Muscle of arm (tissue), 12 donors: ENCODE data around the gene MOSPD2. TPM values are rescaled to one million over a fixed set of nuclear protein-coding genes. Genes with fewer than 3 reads are reported as not detected.
A peak's percentile ranks its signal among the peaks of the same experiment; 100 is the strongest.

Experiments
- DNase-seq: peaks from one replicate; pipeline ENCODE4 v3.0.0-alpha.2; 2013
- polyA plus RNA-seq, 12 donors: library from polyadenylated mRNA; unstranded; fragments of 120-200 nt; gene quantifications; one replicate each; pipeline ENCODE4 v1.2.1, GENCODE V29; 2013; ENCODE audit not compliant: insufficient read length in 12 of 12

MOSPD2 gene
- polyA plus RNA-seq, 12 donors: 7.2 to 26.9 (median 10.6) TPM; not detected in 1

DNA sequence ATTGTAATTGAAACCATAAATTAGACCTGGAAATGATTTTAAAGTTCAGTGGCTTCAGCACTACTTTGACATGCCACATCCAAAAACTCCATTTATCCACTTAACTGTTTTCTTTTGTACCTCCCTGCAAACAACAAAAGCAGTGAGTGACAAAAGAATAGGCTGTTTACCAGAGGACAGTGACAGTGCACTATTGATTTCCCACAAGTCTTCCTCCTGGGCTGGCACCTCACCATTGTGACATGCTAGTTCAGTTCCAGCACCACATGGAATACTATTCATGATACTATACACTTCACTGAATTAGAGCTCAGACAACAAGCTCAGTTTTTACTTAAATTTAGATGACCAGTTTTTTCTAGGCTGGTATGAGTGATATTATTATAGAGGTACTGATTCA, 29.3 kb downstream of the MOSPD2 start:
- DNase-seq: no peak

DNA sequence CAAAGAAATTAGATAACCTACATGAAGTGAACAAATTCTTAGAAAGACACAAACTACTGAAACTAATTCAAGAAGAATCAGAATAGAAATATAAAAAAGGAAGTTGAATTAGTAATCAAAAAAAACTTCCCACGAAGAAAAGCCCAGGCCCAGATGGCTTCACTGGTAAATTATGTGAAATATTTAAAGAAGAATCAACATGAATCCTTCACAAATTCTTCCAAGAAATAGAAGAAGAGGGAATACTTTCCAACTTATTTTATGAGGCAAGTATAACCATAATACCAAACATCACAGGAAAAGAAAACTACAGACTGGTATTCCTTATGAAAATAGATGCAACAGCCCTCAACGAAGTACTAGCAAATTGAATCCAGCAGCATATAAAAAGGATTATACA, 30.7 kb downstream of the MOSPD2 start:
- DNase-seq: no peak

DNA sequence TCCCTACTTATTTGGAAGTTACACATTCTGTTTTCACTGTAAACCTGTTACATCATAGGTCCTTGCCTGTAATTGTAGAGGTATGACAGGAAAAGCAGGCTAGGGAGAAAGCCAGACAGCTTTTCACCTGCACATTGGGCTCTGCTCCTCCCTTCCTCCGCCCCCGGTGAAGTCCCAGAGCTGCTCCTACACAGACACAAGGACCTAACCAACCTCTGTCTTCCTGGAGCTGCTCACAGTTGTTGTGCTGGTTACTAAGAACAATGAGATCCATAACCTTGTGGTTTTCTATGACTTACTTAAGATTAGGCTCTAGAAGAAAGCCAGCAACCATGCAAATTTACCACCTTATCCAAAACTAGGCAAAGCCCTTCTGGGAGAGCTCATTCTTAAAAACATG, 40.0 kb downstream of the MOSPD2 start:
- DNase-seq: no peak

DNA sequence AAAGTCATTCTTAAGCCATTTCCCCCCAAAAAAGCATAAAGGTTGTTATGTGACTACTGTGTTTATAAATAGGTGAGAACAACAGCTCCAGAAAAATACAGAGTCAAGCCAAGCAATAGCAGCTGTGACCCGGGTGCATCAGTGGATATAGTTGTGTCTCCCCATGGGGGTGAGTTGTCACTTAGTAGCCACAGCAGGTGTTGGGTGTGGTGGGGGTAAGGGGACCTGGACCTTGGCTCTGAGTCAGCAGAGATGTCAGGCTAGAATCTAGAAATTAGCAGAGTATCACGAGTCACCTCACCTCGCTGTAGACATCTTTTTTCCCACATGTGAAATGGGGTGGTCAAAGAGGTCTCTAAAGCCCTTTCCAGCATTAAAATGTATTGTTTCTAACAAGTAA, 42.4 kb downstream of the MOSPD2 start:
- no peak for DNase-seq

DNA sequence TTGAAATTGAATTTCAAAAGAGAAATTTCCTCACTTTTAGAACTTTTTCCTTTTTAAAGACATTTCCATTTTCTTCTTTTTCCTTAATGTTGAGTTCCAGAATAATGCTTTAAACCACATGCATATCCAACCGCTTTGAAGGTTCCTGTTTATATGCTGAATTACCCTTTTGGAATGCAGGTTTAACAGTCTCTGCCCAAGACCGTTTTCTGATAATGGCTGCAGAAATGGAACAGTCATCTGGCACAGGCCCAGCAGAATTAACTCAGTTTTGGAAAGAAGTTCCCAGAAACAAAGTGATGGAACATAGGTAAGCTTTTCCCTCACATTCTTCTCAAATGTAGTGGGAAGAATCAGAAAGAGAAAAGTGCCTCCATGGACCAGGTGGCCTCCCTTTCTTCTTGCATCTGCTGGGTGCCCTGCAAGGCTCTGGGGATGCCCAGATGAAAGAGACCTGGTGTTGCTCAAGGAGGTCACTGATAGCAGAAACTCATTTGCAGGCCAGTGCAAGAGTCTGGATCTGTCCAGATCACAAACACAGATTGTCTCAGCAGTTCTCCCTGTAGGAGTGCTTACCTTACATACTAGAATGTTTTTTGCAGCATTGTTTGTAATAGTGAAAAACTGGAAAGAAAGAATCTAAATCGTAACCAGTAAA, 42.9 kb downstream of the MOSPD2 start:
- no peak for DNase-seq

DNA sequence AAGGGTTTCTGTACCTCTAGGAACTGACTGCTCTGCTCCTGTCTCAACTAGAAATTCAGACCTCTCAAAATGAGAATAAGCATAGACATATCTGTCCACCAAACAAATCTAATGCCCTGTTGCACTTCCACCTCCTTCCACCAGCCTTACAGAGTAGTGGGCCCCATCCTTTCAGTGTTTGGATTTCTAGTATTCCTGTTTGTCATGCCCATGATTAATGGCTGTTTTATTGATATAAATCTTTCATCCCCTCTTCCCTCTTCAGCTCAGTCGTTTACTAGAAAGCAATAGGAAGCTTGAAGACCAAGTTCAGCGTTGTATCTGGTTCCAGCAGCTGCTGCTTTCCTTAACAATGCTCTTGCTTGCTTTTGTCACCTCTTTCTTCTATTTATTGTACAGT, 46.2 kb downstream of the MOSPD2 start:
- DNase-seq: no peak

DNA sequence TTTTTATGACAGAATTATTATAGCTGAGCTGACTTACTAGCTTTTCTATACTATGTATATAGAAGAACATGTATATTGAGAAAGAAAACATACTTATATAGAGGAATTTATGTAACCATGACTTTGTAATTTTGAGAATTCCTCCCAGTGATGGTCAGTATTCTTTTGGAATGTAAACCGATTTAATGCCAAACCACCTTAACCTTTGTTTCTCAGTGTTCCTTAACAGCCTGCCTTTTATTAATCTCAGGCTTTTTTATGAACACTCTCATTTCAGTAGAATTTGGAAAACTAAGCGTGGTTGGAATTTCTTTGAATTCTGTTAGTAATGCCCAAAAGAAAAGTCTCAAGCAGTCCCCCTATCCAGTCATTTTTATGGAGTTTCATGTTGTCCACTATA, 47.0 kb downstream of the MOSPD2 start:
- DNase-seq: no peak

DNA sequence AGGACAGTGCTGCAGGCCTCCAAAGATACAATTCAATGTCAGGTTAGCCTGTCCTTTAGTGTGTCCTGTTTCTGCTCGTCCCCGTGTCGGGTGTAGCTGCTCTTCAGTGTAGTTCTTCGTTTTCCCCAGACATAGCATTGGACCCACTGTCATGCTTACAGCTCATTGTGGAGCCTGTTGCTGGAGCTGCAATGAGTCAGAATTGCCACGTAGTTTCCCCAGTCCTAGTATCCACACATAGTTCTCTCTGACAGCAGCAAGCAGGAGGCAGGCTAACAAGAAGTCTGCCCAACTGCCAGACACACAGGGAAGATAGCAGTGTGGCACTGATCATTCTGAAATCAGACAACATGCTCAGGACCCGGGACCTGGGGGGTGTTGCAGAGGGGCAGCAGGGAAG, 49.2 kb downstream of the MOSPD2 start:
- DNase-seq: no peak

DNA sequence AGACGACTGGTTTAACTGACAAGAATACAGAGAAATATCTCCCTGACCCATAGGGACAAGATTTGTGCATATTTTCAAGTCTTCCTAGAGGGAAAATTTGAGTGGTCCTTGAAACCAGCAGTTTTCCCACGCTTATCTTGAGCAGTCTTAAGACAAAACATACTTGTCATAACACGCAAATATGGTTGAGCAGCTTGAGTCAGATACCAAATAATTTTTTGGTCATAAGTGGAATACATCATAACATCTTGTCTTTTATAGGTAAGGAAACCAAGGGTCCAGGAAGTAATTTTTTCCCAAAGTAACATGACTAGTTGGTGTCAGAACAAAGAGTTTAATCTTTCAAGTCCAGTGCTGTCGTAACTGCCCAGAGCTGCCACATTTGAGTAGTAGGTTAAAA, 50.5 kb downstream of the MOSPD2 start:
- no peak for DNase-seq

DNA sequence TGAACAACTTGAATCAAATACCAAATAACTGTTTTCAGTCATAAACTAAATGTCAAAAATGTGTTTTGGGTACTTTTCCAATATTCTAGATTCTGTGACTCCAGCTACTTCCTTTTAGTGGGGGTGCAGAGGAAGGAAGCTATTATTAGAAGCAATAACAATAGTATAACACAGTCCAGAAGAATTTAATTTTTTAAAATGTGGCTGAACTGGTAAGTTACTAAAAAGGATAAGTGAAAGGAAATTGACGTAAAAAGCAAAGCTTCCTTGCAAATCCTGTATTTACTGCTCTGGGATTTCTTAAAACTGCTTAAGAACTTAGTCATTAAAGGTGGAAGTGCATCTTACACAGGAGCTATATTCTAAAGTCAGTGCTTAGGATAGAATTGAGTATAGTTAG, 53.2 kb downstream of the MOSPD2 start:
- DNase-seq: no peak

DNA sequence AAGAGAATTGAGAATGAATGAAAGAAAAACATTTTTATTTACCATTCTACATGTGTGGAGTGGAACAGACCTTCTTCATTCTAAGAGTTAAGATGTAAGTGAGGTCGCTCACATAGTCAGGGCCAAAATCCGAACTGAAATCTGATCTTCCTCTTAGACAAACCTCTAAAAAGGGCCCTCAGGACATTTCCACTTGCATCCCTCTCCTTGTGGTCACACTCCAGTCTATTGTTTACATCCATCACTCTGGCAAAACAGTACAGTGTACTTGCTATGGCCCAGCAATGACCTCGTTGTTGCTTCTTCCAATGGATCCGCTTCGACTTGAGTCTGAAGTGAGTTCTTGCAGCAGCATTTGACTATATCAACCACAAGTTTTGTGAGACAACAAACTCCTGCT, 54.2 kb downstream of the MOSPD2 start:
- peak; percentile 39 for DNase-seq

DNA sequence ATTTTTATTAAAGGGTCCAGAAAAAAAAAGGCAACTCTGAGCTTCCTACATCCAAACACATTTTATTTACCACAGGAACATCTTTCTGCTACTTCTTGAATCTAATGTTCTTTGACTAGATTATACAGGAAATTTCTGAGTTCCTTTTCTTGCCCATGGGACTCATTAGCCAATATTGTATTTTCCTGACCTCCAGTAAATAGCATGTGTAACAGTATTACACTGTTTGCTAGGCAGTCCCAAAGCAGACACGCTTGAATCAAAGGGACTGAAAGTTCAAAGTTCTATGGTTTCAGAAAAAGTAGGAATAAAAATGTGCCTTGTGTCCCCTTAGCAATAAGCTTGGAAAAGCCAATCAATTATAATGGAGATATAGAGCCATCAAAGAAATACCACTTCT, 57.4 kb downstream of the MOSPD2 start:
- DNase-seq: no peak

DNA sequence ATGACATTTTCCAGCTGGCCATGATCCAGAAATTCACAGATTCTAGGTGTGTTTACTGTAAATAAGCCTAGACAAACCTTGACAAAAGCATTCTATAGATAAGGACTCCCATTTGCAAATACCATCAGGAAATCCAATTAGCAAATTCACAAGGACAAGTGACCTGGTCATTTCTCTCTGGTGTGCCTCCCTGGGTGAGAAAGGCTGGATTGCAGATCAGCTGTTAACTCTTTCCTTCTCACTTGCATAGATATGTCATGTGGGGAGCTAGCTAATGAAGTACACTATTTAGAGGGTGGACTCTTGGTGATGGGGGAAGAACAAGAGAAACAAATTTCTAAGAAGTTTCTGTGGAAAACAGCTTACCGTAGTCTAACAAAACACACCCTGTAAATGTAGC, 58.9 kb downstream of the MOSPD2 start:
- DNase-seq: no peak

DNA sequence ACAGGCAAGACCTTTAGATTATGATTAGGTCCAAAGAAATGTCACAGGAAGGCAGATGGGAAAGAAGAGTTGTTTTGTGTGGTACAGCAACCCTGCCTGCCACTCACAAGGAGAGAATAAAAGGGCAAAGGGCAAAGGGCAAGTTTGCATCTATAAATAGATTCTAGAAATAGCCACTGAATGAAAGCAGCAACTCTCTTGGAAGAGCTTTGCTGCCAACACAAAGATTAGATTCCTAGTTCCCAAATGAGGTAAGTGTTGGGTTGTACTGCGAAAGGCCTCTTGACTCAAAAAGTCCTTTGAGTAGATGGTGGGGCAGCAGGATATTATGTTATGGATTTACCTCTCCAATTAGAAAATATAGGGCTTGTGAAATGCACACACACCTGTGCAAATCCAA, 61.2 kb downstream of the MOSPD2 start:
- DNase-seq: no peak

DNA sequence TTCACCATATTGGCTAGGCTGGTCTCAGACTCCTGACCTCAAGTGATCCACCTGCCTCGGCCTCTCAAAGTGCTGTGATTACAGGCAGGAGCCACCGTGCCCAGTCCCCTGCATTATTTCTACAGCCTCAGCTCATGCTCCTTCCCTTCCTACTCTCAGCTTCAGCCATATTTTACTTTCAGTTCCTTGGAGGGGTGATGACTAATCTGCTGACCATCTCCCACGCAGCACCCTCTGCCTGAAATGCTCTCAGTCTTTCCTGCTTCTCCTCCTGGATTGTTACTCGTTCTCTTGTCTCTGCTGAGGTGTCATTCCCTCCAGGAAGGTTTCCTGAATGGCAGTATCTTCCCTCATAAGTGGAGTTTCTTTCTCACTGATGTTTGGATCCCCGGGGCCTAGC, 63.3 kb downstream of the MOSPD2 start:
- no peak for DNase-seq

DNA sequence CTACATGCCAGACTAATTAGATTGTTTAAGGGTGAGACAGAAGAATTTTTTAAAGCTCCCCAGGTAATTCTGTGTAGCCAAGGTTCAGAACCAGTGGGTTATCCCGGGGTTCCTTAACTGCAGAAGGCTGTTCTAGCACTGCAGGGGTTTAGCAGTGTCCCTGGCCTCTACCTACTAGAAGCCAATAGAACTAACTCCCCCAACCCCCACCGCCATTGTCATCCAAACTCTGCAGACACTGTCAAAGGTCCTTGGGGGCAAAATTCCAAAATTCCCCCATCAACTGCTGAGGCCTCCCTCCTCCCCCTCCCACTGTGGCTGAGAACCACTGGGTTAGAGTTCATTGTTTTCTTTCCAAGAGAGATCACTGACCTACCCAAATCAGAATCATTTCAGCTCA, 66.4 kb downstream of the MOSPD2 start:
- no peak for DNase-seq

DNA sequence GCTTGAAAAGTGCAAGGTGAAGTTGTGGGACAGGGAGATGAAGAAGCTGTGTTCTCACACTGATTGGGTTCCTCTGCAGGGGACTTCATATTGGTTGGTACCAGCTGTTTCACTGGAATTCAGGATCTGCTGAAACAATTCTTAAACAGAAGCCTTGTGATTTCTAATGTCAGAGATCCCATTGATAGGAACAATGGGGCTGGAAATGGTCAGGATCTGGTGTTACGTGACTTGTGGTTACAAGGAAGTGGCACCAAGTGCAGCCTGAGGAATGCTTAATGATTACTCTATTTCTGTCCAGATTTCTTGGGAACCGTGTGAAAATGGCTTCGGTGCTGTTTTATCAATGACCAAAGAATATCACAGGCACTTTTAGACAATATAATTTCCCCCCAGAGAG, 68.1 kb downstream of the MOSPD2 start:
- DNase-seq: no peak

DNA sequence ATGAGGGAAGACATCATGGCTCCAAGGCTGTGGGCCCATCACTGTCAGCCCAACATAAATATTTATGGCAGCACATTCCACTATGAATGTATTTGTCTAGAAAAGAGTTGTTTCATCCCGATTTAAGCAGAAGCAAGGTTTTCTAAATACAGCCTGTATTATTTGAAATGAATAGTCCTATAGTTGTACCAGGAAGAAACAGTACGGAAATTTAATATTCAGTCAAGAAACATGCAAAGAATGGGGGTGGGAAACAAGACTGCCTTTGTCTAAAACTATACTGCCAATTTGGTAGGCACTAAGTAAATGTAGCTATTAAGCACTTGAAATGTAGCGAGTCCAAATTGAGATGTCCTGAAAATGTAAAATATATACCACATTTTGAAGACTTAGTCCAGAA, 69.1 kb downstream of the MOSPD2 start:
- no peak for DNase-seq

DNA sequence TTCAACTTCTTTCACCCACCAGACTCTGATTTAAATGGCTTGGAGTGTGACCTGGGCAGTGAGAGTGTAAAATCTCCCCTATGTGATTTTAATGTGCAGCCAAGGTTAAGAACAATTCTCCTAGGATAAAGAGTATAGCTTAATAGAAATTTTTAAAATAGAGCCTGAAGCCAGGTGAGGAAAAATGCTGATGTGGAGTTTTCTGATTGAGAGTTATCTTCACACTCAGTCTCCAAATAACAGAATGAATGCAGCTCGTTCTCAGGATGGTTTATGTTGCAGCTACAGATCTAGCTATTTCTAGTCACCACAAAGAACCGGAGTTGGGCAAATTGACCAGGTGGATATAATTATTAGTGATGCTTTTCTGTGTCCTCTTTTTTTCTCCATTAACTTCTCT, 70.7 kb downstream of the MOSPD2 start:
- DNase-seq: no peak

DNA sequence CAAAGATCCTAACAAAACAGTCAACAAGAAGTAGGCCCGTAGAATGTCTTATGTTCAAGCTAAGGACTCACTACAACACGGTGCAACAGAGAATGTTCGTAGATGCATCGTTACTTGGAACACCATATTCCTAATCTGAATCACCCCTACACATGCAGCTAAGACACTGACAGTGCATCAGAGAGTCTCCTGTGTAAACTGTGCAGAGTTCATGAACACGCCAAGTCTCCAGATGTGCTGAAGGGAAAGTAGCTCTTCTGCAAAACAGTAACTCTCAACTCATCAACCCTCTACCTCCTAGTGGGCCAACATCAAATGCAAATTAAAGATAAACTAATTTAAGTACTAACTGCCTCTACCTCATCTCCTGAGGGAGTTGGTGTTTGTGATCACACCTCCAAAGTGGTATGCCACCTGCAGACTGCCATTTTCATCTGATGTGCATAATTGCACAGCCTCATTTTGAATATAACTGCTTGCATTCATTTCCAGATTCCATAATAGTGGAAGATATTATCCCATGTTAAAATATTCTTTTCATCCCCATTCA, 73.5 kb downstream of the MOSPD2 start:
- DNase-seq: no peak

DNA sequence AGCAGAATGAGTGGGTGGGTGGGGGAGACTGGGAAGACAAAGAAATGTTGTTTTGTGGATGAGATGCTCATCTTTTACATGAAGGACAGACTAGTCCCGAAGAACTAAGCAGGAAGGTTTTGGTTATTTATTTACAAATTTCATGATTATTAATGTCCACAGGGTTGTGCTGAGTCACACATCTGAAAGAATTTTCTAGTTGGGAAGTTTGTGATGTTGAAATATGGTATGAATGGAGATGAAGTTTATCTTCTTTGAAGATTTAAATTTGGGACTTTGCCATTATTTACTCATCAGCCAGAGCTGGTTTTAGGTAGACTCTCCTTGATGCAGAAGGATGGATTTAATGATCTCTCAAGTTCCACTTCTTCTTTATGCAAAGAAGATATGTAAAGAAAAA, 75.5 kb downstream of the MOSPD2 start:
- no peak for DNase-seq

DNA sequence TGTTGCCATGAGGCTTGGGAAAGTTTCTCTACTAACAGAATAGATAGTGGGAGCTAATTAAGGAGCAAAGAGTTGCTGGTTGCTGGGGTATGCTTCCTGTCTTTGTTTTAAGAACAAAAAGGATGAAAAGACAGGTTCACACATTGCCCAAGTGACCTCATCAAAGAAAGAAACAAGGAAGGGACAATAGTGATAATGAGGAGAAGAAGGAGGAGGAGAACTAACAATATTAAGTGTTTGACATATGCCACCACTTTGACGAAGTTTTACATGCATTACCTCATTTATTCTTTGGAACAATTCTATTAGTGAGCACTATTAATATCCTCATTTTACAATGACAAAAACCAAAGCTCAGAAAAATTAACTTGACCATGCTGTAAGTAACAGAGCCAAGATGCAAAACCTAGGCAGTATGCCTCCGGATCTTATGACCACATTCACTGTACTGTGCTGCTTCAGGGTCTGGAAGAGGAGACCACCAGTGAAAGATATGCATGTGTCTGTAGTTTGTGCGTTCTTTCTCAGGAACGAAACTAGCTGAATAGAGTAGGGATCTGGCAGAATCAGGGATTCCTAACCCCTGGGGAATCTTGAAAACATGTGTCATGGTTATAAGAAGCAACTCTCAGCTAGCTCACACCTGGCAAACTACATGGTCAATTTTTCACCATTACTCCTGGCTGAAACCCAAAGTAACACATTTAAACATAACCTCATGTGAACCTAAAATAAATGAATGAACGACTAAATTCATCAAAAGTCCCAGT, 83.8 kb downstream of the MOSPD2 start:
- peak; percentile 25 for DNase-seq

DNA sequence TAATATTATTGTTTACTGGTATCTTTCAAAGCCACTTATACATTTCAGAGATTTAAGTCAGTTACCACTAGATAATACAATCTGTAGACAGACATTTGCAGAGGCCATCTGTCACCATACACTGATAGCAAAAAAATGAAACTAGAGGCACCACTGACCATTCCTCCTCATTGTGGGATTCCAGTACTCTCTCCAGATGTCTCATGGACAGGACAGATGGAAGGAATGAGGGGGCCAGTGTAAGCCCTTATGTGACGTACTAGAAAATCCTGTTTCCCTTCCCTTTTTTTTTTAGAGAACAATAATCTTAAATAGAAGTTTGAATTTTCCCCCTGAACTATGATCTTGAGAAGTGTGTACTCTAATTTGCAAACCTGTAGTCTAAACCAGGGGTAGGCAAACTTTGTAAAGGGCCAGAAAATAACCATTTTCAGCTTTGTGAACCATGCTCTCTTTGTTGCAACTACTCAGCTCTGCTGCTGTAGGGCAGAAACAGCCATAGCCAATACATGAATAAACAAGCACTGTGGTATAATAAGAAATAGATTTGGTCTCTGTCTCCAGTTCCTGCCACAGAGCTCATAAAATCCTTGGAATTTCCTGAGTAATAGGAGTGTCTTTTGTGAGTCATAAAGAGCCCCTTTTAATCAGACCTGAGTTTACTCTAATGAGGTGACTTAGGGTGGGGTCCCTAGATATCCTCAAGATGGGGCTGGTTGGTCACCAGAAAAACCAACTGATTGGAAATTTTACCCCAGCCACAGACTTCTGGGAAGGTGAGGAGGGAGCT, 90.4 kb downstream of the MOSPD2 start:
- no peak for DNase-seq
